HG03439 (cell line): ENCODE measurements around the gene CYSRT1.
"Not testable (repeated sequence)": the region's sequence is repeated elsewhere in the genome, so short reads cannot be mapped to it uniquely, and the experiment has no call there.

Experiments used
- ATAC-seq: cut with Tn5 transposase; IDR thresholded peaks from one replicate; pipeline ENCODE4 v1.9.1; 2021; ENCODE audit warnings: mild to moderate bottlenecking, moderate library complexity; ENCODE audit not compliant: unreplicated experiment

The CYSRT1 gene

GRCh38 chr9:137236238-137236935 is 11.4 kb downstream of the CYSRT1 start:
- ATAC-seq = no peak

- ATAC-seq = no peak
Observed at GRCh38 chr9:137236936-137237421, 12.0 kb downstream of the CYSRT1 start.

DNA sequence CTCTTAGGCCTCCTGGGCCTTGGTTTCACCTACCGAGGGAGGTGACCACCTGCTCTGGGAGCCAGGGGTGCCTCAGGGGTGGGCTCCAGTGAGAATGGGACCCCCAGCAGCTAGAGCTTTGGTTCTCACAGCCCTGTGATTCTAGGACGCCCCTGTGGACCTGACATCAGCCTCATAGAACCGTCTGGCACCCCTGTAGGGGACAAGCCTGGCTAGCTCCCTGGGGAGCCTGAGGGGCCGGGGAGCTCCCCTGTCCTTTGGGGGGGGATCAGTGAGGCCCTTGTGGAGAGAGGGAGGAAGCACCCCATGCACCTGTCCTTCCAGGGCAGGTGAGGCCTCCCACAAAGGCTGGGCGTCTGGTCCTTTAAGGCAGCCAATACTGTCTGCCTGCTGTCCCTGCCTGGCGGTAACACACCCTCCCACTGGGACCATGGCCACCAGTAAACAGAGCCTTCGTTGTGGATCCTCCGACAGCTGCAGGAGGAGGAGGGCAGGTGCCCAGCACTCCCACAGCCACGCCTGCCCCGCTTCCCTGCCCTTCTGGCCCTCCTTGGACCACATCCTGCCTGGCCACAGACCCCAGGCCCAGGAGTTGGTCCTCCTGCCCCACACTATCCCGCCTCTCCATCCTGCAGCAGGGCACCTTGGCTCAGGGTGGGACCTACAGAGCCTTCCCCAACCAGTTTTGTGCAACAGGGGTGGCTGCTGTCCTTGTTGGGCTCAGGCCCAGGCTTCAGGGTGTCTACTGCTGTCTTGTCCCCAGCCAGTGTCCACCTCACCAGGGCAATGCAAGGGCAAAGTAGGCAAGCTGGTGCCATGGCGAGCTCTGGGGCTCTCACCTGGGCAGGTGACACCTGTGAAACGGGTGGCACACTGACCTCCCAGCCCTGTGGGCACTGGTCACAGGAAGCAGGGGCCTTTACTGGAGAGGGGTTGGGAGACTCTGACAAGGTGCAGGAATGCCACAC is 13.1 kb downstream of the CYSRT1 start:
- ATAC-seq = no peak

- not testable (repeated sequence) for ATAC-seq
Observed at GRCh38 chr9:137239541-137240200, 14.7 kb downstream of the CYSRT1 start.

DNA sequence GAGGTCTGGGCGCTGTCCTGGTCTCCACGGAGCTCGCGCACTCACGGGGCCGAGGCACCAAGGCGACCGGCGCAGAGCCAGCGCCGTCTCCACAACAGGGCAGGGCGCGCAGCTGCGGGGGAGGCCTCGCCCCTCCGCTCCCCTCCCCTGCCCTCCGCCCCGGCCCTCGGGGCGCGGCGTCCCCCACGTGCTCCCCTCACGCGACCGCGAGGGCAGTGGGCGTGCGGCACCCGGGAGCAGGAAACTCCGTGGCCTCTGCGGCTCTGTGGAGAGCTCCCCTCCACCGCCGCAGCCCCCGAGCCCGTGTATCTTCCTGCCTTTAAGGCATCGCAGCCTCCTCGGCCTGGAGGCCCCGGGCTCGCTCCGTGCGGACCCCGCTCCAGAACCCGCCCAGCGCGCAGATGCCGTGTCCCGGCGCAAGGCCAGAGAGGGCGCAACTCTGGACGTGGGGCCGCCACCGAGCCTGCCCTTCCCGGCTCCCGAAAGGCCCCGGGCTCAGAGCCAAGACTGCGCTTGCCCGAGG is 15.4 kb downstream of the CYSRT1 start:
- ATAC-seq = peak; percentile 18

- ATAC-seq = peak; percentile 70
Observed at GRCh38 chr9:137240841-137241489, 16.0 kb downstream of the CYSRT1 start, which contains the start of gene TUBB4B. TUBB4B (plus strand) TSS chr9:137241287; CDS start chr9:137241361, 74 bp downstream.

DNA sequence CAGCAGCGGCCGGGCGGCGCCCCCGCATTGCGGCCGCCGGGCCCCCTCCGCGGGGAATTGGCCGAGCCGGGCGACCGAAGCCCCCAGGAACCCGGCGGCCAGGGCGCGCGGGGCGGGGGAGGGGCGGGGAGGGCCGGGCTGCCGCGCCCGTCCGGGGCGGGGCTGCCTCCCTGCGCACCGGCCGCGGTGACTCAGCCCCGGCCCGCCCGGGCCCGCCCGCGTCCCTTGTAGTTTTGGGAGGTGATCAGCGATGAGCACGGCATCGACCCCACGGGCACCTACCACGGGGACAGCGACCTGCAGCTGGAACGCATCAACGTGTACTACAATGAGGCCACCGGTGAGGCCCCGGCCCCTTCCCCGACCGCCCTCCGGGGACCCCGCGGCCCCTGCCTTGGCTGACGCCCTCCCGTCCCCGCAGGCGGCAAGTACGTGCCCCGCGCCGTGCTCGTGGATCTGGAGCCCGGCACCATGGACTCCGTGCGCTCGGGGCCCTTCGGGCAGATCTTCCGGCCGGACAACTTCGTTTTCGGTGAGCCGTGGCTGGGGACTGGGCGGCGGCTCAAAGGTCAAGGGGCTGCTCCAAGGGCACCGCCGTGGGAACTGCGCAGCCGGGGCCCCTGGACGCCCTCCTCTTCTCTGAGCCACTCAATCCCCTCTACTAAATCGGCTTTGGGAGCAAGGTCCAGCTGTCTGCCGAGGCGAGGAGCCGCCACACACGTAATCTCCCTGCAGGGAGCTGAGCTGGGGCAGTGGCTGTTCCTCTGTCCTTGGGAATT is 16.7 kb downstream of the CYSRT1 start:
- ATAC-seq = peak; percentile 3

DNA sequence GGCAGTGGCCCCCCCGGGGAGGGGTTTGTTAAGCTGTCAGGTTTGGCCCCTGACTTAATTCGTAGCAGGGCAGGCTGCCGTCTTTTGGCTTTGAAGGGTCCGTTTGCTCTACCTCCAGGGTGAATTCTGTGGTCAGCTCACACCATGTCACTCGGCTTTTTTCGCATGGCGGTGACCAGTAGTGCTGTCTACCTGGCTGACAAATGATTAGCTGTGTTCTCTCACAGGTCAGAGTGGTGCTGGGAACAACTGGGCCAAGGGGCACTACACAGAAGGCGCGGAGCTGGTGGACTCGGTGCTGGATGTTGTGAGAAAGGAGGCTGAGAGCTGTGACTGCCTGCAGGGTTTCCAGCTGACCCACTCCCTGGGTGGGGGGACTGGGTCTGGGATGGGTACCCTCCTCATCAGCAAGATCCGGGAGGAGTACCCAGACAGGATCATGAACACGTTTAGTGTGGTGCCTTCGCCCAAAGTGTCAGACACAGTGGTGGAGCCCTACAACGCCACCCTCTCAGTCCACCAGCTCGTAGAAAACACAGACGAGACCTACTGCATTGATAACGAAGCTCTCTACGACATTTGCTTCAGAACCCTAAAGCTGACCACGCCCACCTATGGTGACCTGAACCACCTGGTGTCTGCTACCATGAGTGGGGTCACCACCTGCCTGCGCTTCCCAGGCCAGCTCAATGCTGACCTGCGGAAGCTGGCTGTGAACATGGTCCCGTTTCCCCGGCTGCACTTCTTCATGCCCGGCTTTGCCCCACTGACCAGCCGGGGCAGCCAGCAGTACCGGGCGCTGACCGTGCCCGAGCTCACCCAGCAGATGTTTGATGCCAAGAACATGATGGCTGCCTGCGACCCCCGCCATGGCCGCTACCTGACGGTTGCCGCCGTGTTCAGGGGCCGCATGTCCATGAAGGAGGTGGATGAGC is 17.6 kb downstream of the CYSRT1 start:
- no peak for ATAC-seq

DNA sequence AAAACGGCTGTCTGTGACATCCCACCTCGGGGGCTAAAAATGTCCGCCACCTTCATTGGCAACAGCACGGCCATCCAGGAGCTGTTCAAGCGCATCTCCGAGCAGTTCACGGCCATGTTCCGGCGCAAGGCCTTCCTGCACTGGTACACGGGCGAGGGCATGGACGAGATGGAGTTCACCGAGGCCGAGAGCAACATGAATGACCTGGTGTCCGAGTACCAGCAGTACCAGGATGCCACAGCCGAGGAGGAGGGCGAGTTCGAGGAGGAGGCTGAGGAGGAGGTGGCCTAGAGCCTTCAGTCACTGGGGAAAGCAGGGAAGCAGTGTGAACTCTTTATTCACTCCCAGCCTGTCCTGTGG is 18.3 kb downstream of the CYSRT1 start:
- not testable (repeated sequence) for ATAC-seq

- ATAC-seq = no peak
Observed at GRCh38 chr9:137243626-137244485, 18.9 kb downstream of the CYSRT1 start.

- ATAC-seq = no peak
Observed at GRCh38 chr9:137244486-137245449, 19.8 kb downstream of the CYSRT1 start.

- no peak for ATAC-seq
Observed at GRCh38 chr9:137245450-137246421, 20.8 kb downstream of the CYSRT1 start.

- ATAC-seq = no peak
Observed at GRCh38 chr9:137247135-137247915, 22.4 kb downstream of the CYSRT1 start.

DNA sequence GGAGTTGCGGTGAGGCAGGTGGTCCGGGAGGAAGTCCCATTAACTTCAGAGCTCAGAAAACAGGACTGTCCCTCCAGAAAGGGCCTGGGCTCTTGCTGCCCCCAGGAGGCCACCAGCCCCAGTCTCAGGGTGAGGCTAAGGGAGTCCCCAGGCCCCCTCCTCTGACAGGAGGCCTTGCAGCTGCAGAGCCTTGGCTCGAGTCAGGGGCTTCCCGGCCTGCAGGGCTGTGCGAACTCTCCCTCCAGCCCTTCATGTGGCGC is 22.9 kb downstream of the CYSRT1 start:
- no peak for ATAC-seq
